GM12892 (cell line): ENCODE data around the gene ZNF891.

Experiments used
- POLR2A ChIP-seq: IDR thresholded peaks from 2 replicates; pipeline ENCODE4 v1.6.1; 2011; ENCODE audit warnings: low read depth, low read length, control low read depth
- POLR2AphosphoS5 ChIP-seq: IDR thresholded peaks from 2 replicates; pipeline ENCODE4 v1.6.1; 2011; ENCODE audit warnings: low read depth, low read length, control low read depth
- TAF1 ChIP-seq: IDR thresholded peaks from 2 replicates; pipeline ENCODE4 v1.6.1; 2011; ENCODE audit warnings: low read depth, mild to moderate bottlenecking, control low read depth, low read length, borderline replicate concordance

GRCh38 chr12:133081159-133081780 lies 48.8 kb downstream of the ZNF891 start:
- TF ChIP-seq POLR2A (no peak), POLR2AphosphoS5 (no peak), TAF1 (no peak)
